Hair follicle dermal papilla cell (primary cell): Measurements from ENCODE around the gene ANKRD18B. TPM values are rescaled to one million over a fixed set of nuclear protein-coding genes. Genes with fewer than 3 reads are reported as not detected.

Experiments used
- small RNA-seq: library from RNA; depleted of rRNA; stranded (forward); fragments of <200 nt; gene quantifications from one replicate; pipeline ENCODE3, GENCODE V24; 2012
- total RNA-seq: library from RNA; depleted of rRNA; stranded (reverse); fragments of >200 nt; gene quantifications from 2 replicates; pipeline ENCODE4 v1.2.3, GENCODE V29; 2012

Gene ANKRD18B
- total RNA-seq, result not detected in 2 replicates

GRCh38 chr9:33523397-33524305 lies at the start of gene ANKRD18B:
Gene ANKRD18B (plus strand): TSS chr9:33524251. CDS start chr9:33524490, 239 bp downstream.

Small RNAs within 50 kb of the gene (small RNA-seq; reads per million reads assigned to genes)
- gene AL139008.1 (not detected), gene PRSS3P4 (not detected)

Other genes starting within 250 kb of the ANKRD18B start
- 38.3 and 40.3 TPM in 2 replicates for gene NFX1, start 233.7 kb upstream of the ANKRD18B start, total RNA-seq
- gene AQP7, start 121.7 kb upstream of the ANKRD18B start, total RNA-seq, result not detected in 2 replicates
- 0.24 and 0.32 TPM in 2 replicates for gene AQP3, start 76.7 kb upstream of the ANKRD18B start, total RNA-seq
- 32.9 and 34.9 TPM in 2 replicates for gene NOL6, start 50.3 kb upstream of the ANKRD18B start, total RNA-seq